ENCODE data around the gene BIK.

BIK gene

GRCh38 chr22:43129426-43130425 lies 19.2 kb downstream of the BIK start:
- peak overlapping the region; percentile 24 for H2BK5ac ChIP-seq (ENCODE audit: low read length)
- DNase-seq (ENCODE audit: low spot score) = no peak
- no CpG with 5 or more reads among the region's 16 CpGs for WGBS, 2 donors (ENCODE audit: extremely low coverage in 2 of 2, insufficient read length in 2 of 2, insufficient replicate concordance in 1 of 2)

GRCh38 chr22:43131773-43132501 lies 21.4 kb downstream of the BIK start:
- Histone ChIP-seq H2AK5ac (ENCODE audit: low read depth, low read length) (no peak overlapping the region), H3K27ac (replicated peaks; ENCODE audit: low read length) (no peak overlapping the region), H3K18ac (ENCODE audit: low read length) (no peak overlapping the region), H3K23ac (ENCODE audit: low read depth, low read length, poor library complexity) (no peak overlapping the region), H4K91ac (ENCODE audit: low read depth, low read length, poor library complexity) (no peak overlapping the region), H3K79me1 (ENCODE audit: low read depth, low read length) (peaks cover 3% of the 10 kb centered on the region), H2BK120ac (ENCODE audit: low read depth, low read length) (no peak overlapping the region), H2AFZ (ENCODE audit: low read length) (no peak overlapping the region), H3K9me3 (replicated peaks in 1 of 2; ENCODE audit: control insufficient read depth in 2 of 2, insufficient read depth in 1 of 2, low read depth in 1 of 2, low read length in 2 of 2) (no peaks in the 10 kb centered on the region), H3K27me3 (ENCODE audit: control insufficient read depth in 3 of 3, insufficient read depth in 3 of 3, low read depth in 1 of 3, low read length in 3 of 3) (peaks cover 0 to 2% (median 0%) of the 10 kb centered on the region in 3 experiments), H3K4me3 (ENCODE audit: low read length in 2 of 2) (no peak overlapping the region), H2BK12ac (ENCODE audit: low read length) (no peak overlapping the region), H2BK5ac (ENCODE audit: low read length) (no peak overlapping the region), H3K9ac (ENCODE audit: low read depth, low read length, poor library complexity) (no peak overlapping the region), H2BK15ac (ENCODE audit: low read length) (no peak overlapping the region), H3K4me1 (ENCODE audit: control insufficient read depth in 2 of 2, insufficient read depth in 1 of 2, low read depth in 1 of 2, low read length in 2 of 2) (peaks cover 0 to 5% of the 10 kb centered on the region in 2 donors), H3K4ac (ENCODE audit: low read length) (no peak overlapping the region), H3K14ac (ENCODE audit: low read length) (no peak overlapping the region), H3K36me3 (replicated peaks in 1 of 2; ENCODE audit: control insufficient read depth in 2 of 2, insufficient read depth in 2 of 2, low read length in 2 of 2) (peaks cover 35 to 58% of the 10 kb centered on the region in 2 donors), H3K4me2 (ENCODE audit: insufficient read depth, low read length, poor library complexity, severe bottlenecking) (no peak overlapping the region), H4K8ac (ENCODE audit: low read depth, low read length) (no peak overlapping the region)
- no CpG with 5 or more reads among the region's 17 CpGs for WGBS, 2 donors (ENCODE audit: extremely low coverage in 2 of 2, insufficient read length in 2 of 2, insufficient replicate concordance in 1 of 2)
- no peak for DNase-seq (ENCODE audit: low spot score)

More at GRCh38 chr22:43129426-43130425, 19.2 kb downstream of the BIK start:
- Histone ChIP-seq H3K27me3 (ENCODE audit: control insufficient read depth in 3 of 3, insufficient read depth in 3 of 3, low read depth in 1 of 3, low read length in 3 of 3) (no peaks in the 10 kb centered on the region), H2BK120ac (ENCODE audit: low read depth, low read length) (peak overlapping the region; percentile 28), H3K14ac (ENCODE audit: low read length) (no peak overlapping the region), H3K4me1 (ENCODE audit: control insufficient read depth in 2 of 2, insufficient read depth in 1 of 2, low read depth in 1 of 2, low read length in 2 of 2) (peaks cover 5 to 10% of the 10 kb centered on the region in 2 donors), H2BK15ac (ENCODE audit: low read length) (no peak overlapping the region), H3K4ac (ENCODE audit: low read length) (no peak overlapping the region), H3K27ac (replicated peaks; ENCODE audit: low read length) (no peak overlapping the region), H4K8ac (ENCODE audit: low read depth, low read length) (no peak overlapping the region), H3K4me2 (ENCODE audit: insufficient read depth, low read length, poor library complexity, severe bottlenecking) (no peak overlapping the region), H3K18ac (ENCODE audit: low read length) (no peak overlapping the region), H4K91ac (ENCODE audit: low read depth, low read length, poor library complexity) (no peak overlapping the region), H3K9ac (ENCODE audit: low read depth, low read length, poor library complexity) (peak overlapping the region; percentile 70), H3K9me3 (replicated peaks in 1 of 2; ENCODE audit: control insufficient read depth in 2 of 2, insufficient read depth in 1 of 2, low read depth in 1 of 2, low read length in 2 of 2) (no peaks in the 10 kb centered on the region), H3K4me3 (ENCODE audit: low read length in 2 of 2) (no peak overlapping the region), H3K79me1 (ENCODE audit: low read depth, low read length) (no peaks in the 10 kb centered on the region), H2AK5ac (ENCODE audit: low read depth, low read length) (peak overlapping the region; percentile 28), H3K36me3 (replicated peaks in 1 of 2; ENCODE audit: control insufficient read depth in 2 of 2, insufficient read depth in 2 of 2, low read length in 2 of 2) (peaks cover 20 to 38% of the 10 kb centered on the region in 2 donors), H3K23ac (ENCODE audit: low read depth, low read length, poor library complexity) (peak overlapping the region; percentile 65), H2BK12ac (ENCODE audit: low read length) (no peak overlapping the region), H2AFZ (ENCODE audit: low read length) (no peak overlapping the region)

- no peak overlapping the region for H2BK15ac ChIP-seq (ENCODE audit: low read length)
- peaks cover 0 to 3% of the 10 kb centered on the region in 2 donors for H3K4me1 ChIP-seq (ENCODE audit: control insufficient read depth in 2 of 2, insufficient read depth in 1 of 2, low read depth in 1 of 2, low read length in 2 of 2)
- no peak overlapping the region for H2AFZ ChIP-seq (ENCODE audit: low read length)
- H3K27me3 ChIP-seq (ENCODE audit: control insufficient read depth in 3 of 3, insufficient read depth in 3 of 3, low read depth in 1 of 3, low read length in 3 of 3) = peaks cover 0 to 2% (median 0%) of the 10 kb centered on the region in 3 experiments
- peaks cover 3% of the 10 kb centered on the region for H3K79me1 ChIP-seq (ENCODE audit: low read depth, low read length)
- no peak overlapping the region for H3K14ac ChIP-seq (ENCODE audit: low read length)
- H2BK12ac ChIP-seq (ENCODE audit: low read length) = no peak overlapping the region
- no peak overlapping the region for H3K4me3 ChIP-seq (ENCODE audit: low read length in 2 of 2)
- no peak overlapping the region for H2AK5ac ChIP-seq (ENCODE audit: low read depth, low read length)
- no peak overlapping the region for H3K9ac ChIP-seq (ENCODE audit: low read depth, low read length, poor library complexity)
- no peak overlapping the region for H3K18ac ChIP-seq (ENCODE audit: low read length)
- H4K91ac ChIP-seq (ENCODE audit: low read depth, low read length, poor library complexity) = no peak overlapping the region
- no peak overlapping the region for H3K23ac ChIP-seq (ENCODE audit: low read depth, low read length, poor library complexity)
- no peak overlapping the region for H2BK120ac ChIP-seq (ENCODE audit: low read depth, low read length)
- DNase-seq (ENCODE audit: low spot score) = no peak
- H3K27ac ChIP-seq (replicated peaks; ENCODE audit: low read length) = no peak overlapping the region
- peaks cover 39 to 72% of the 10 kb centered on the region in 2 donors for H3K36me3 ChIP-seq (replicated peaks in 1 of 2; ENCODE audit: control insufficient read depth in 2 of 2, insufficient read depth in 2 of 2, low read length in 2 of 2)
- H3K4ac ChIP-seq (ENCODE audit: low read length) = no peak overlapping the region
- H3K9me3 ChIP-seq (replicated peaks in 1 of 2; ENCODE audit: control insufficient read depth in 2 of 2, insufficient read depth in 1 of 2, low read depth in 1 of 2, low read length in 2 of 2) = no peaks in the 10 kb centered on the region
- H2BK5ac ChIP-seq (ENCODE audit: low read length) = no peak overlapping the region
- no CpG with 5 or more reads among the region's 9 CpGs for WGBS, 2 donors (ENCODE audit: extremely low coverage in 2 of 2, insufficient read length in 2 of 2, insufficient replicate concordance in 1 of 2)
- no peak overlapping the region for H3K4me2 ChIP-seq (ENCODE audit: insufficient read depth, low read length, poor library complexity, severe bottlenecking)
- no peak overlapping the region for H4K8ac ChIP-seq (ENCODE audit: low read depth, low read length)
Observed at GRCh38 chr22:43133401-43133800, 22.9 kb downstream of the BIK start.

GRCh38 chr22:43134553-43134952 lies 24.0 kb downstream of the BIK start:
- no peak overlapping the region for H2BK5ac ChIP-seq (ENCODE audit: low read length)
- H2BK12ac ChIP-seq (ENCODE audit: low read length) = no peak overlapping the region
- peaks cover 3% of the 10 kb centered on the region for H3K79me1 ChIP-seq (ENCODE audit: low read depth, low read length)
- H3K9ac ChIP-seq (ENCODE audit: low read depth, low read length, poor library complexity) = no peak overlapping the region
- no peak overlapping the region for H3K14ac ChIP-seq (ENCODE audit: low read length)
- no peak overlapping the region for H2BK15ac ChIP-seq (ENCODE audit: low read length)
- no peak overlapping the region for H3K27ac ChIP-seq (replicated peaks; ENCODE audit: low read length)
- no CpG with 5 or more reads among the region's 4 CpGs for WGBS, 2 donors (ENCODE audit: extremely low coverage in 2 of 2, insufficient read length in 2 of 2, insufficient replicate concordance in 1 of 2)
- H4K91ac ChIP-seq (ENCODE audit: low read depth, low read length, poor library complexity) = no peak overlapping the region
- H3K4ac ChIP-seq (ENCODE audit: low read length) = no peak overlapping the region
- H2AK5ac ChIP-seq (ENCODE audit: low read depth, low read length) = no peak overlapping the region
- peaks cover 45 to 84% of the 10 kb centered on the region in 2 donors for H3K36me3 ChIP-seq (replicated peaks in 1 of 2; ENCODE audit: control insufficient read depth in 2 of 2, insufficient read depth in 2 of 2, low read length in 2 of 2)
- H3K27me3 ChIP-seq (ENCODE audit: control insufficient read depth in 3 of 3, insufficient read depth in 3 of 3, low read depth in 1 of 3, low read length in 3 of 3) = peaks cover 0 to 2% (median 0%) of the 10 kb centered on the region in 3 experiments
- H3K4me2 ChIP-seq (ENCODE audit: insufficient read depth, low read length, poor library complexity, severe bottlenecking) = no peak overlapping the region
- H3K4me3 ChIP-seq (ENCODE audit: low read length in 2 of 2) = no peak overlapping the region
- no peak overlapping the region for H3K18ac ChIP-seq (ENCODE audit: low read length)
- H3K23ac ChIP-seq (ENCODE audit: low read depth, low read length, poor library complexity) = no peak overlapping the region
- H3K9me3 ChIP-seq (replicated peaks in 1 of 2; ENCODE audit: control insufficient read depth in 2 of 2, insufficient read depth in 1 of 2, low read depth in 1 of 2, low read length in 2 of 2) = no peaks in the 10 kb centered on the region
- DNase-seq (ENCODE audit: low spot score) = no peak
- H3K4me1 ChIP-seq (ENCODE audit: control insufficient read depth in 2 of 2, insufficient read depth in 1 of 2, low read depth in 1 of 2, low read length in 2 of 2) = peaks cover 0 to 1% of the 10 kb centered on the region in 2 donors
- H2AFZ ChIP-seq (ENCODE audit: low read length) = no peak overlapping the region
- H2BK120ac ChIP-seq (ENCODE audit: low read depth, low read length) = no peak overlapping the region
- no peak overlapping the region for H4K8ac ChIP-seq (ENCODE audit: low read depth, low read length)

Data from neuronal stem cell (in vitro differentiated cells).